ENCODE measurements around the gene ALOX15. TPM values are rescaled to one million over a fixed set of nuclear protein-coding genes. Genes with fewer than 3 reads are reported as not detected.

The ALOX15 gene
- total and polyA plus RNA-seq, 10 of the 15 experiments (the other 5 are each of a cell fraction or from before 2014, with no cell fraction given) = 0.05 to 1.0 (median 0.24) TPM

- no peaks in the 10 kb centered on the region for H3K36me3 ChIP-seq (ENCODE audit: control insufficient read depth in 2 of 2, insufficient read depth in 2 of 2, low read length in 1 of 2)
- ATAC-seq (no peak), FAIRE-seq (no peak), DNase-seq (ENCODE audit: low read depth, low spot score) (no peak)
- in situ Hi-C loops (cut with MboI) = no loop called here
- H3K9me3 ChIP-seq (replicated peaks; ENCODE audit: control insufficient read depth, insufficient read depth, low read length) = no peaks in the 10 kb centered on the region; the same call in 1 of the 3 replicates
- H2AFZ ChIP-seq (ENCODE audit: control insufficient read depth, low read depth, low read length) = no peak overlapping the region
- no peak overlapping the region for H3K4me3 ChIP-seq
- H3K4me2 ChIP-seq (ENCODE audit: control insufficient read depth, insufficient read depth) = no peak overlapping the region
- POLR2A ChIA-PET = no interaction called here
- H3K9ac ChIP-seq (ENCODE audit: control insufficient read depth, insufficient read depth, low read length) = no peak overlapping the region
- no peaks in the 10 kb centered on the region for H3K27me3 ChIP-seq (replicated peaks in 1 of 2; ENCODE audit: control insufficient read depth in 2 of 2, insufficient read depth in 2 of 2, low read length in 1 of 2)
- no TSS peak for BruUV-seq (replicated peaks)
- RAD21 ChIA-PET (ENCODE audit: unreplicated experiment) = no interaction called here
- no peaks in the 10 kb centered on the region for H3K4me1 ChIP-seq (ENCODE audit: control insufficient read depth, insufficient read depth, low read length)
- CTCF ChIA-PET = interaction anchor here (0.6 kb wide), 1 partner anchor 67 kb away, joined by 3 read pairs; no protein-coding TSS in a partner anchor
- no peak overlapping the region for H3K27ac ChIP-seq (ENCODE audit: control insufficient read depth, insufficient read depth)
- 65% methylated on average over 17 of the region's 17 CpGs for WGBS (ENCODE audit: insufficient coverage, insufficient replicate concordance, low lambda C conversion rate, missing lambda C conversion rate)
- intact Hi-C loops (cut with micrococcal nuclease; ENCODE audit: unreplicated experiment) = no loop called here
- H3K79me2 ChIP-seq (ENCODE audit: control insufficient read depth, insufficient read depth, low read length) = no peaks in the 10 kb centered on the region
- SMC1A ChIA-PET (ENCODE audit: uncharacterized antibody, unreplicated experiment) = interaction anchor here (0.6 kb wide), 1 partner anchor 52 kb away, joined by 3 read pairs; no protein-coding TSS in a partner anchor
- no peaks in the 10 kb centered on the region for H4K20me1 ChIP-seq (ENCODE audit: control insufficient read depth, insufficient read depth)
- TF ChIP-seq IRF3 (IDR thresholded peaks at IDR 0.05) (no peak), NFYB (IDR thresholded peaks at IDR 0.05; ENCODE audit: insufficient read depth, low read depth, low read length) (no peak), ZBED1 (IDR thresholded peaks at IDR 0.05; ENCODE audit: borderline replicate concordance) (no peak), SPI1 (IDR thresholded peaks at IDR 0.05; ENCODE audit: borderline replicate concordance, insufficient read depth, low read depth, low read length) (no peak), CREB1 (IDR thresholded peaks at IDR 0.05; ENCODE audit: low read depth) (no peak), BCL11A (IDR thresholded peaks at IDR 0.05; ENCODE audit: low read depth, low read length) (no peak), HDAC6 (IDR thresholded peaks at IDR 0.05; ENCODE audit: unreplicated experiment) (no peak), POLR2AphosphoS2 (IDR thresholded peaks at IDR 0.05; ENCODE audit: low read depth, low read length) (no peak), SUZ12 (IDR thresholded peaks at IDR 0.05; ENCODE audit: unreplicated experiment) (no peak)
- TF ChIP-seq, protein P1, sequence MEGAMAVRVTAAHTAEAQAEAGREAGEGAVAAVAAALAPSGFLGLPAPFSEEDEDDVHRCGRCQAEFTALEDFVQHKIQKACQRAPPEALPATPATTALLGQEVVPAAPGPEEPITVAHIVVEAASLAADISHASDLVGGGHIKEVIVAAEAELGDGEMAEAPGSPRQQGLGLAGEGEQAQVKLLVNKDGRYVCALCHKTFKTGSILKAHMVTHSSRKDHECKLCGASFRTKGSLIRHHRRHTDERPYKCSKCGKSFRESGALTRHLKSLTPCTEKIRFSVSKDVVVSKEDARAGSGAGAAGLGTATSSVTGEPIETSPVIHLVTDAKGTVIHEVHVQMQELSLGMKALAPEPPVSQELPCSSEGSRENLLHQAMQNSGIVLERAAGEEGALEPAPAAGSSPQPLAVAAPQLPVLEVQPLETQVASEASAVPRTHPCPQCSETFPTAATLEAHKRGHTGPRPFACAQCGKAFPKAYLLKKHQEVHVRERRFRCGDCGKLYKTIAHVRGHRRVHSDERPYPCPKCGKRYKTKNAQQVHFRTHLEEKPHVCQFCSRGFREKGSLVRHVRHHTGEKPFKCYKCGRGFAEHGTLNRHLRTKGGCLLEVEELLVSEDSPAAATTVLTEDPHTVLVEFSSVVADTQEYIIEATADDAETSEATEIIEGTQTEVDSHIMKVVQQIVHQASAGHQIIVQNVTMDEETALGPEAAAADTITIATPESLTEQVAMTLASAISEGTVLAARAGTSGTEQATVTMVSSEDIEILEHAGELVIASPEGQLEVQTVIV (IDR thresholded peaks at IDR 0.05; ENCODE audit: borderline replicate concordance, partially characterized antibody) = no peak
- TF ChIP-seq, protein P2, sequence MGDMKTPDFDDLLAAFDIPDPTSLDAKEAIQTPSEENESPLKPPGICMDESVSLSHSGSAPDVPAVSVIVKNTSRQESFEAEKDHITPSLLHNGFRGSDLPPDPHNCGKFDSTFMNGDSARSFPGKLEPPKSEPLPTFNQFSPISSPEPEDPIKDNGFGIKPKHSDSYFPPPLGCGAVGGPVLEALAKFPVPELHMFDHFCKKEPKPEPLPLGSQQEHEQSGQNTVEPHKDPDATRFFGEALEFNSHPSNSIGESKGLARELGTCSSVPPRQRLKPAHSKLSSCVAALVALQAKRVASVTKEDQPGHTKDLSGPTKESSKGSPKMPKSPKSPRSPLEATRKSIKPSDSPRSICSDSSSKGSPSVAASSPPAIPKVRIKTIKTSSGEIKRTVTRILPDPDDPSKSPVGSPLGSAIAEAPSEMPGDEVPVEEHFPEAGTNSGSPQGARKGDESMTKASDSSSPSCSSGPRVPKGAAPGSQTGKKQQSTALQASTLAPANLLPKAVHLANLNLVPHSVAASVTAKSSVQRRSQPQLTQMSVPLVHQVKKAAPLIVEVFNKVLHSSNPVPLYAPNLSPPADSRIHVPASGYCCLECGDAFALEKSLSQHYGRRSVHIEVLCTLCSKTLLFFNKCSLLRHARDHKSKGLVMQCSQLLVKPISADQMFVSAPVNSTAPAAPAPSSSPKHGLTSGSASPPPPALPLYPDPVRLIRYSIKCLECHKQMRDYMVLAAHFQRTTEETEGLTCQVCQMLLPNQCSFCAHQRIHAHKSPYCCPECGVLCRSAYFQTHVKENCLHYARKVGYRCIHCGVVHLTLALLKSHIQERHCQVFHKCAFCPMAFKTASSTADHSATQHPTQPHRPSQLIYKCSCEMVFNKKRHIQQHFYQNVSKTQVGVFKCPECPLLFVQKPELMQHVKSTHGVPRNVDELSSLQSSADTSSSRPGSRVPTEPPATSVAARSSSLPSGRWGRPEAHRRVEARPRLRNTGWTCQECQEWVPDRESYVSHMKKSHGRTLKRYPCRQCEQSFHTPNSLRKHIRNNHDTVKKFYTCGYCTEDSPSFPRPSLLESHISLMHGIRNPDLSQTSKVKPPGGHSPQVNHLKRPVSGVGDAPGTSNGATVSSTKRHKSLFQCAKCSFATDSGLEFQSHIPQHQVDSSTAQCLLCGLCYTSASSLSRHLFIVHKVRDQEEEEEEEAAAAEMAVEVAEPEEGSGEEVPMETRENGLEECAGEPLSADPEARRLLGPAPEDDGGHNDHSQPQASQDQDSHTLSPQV (IDR thresholded peaks at IDR 0.05) = no peak
Observed at GRCh38 chr17:4617090-4617489, 24.4 kb downstream of the ALOX15 start.
